T-helper 9 cell (primary cell): Measurements from ENCODE around the gene RNASE12.
"Not testable (repeated sequence)": the region's sequence is repeated elsewhere in the genome, so short reads cannot be mapped to it uniquely, and the experiment has no call there.

Experiments used
- DNase-seq: peaks from one replicate; pipeline ENCODE4 v3.0.0-alpha.2; 2020

Gene RNASE12

GRCh38 chr14:20613094-20614037, 22.2 kb upstream of the RNASE12 start:
- DNase-seq: peak; percentile 66

GRCh38 chr14:20612403-20612802, 21.2 kb upstream of the RNASE12 start:
- DNase-seq: no peak

GRCh38 chr14:20611277-20611676, 20.1 kb upstream of the RNASE12 start:
- no peak for DNase-seq

GRCh38 chr14:20610002-20610765, 19.0 kb upstream of the RNASE12 start:
- DNase-seq: peak; percentile 69

- peak; percentile 36 for DNase-seq
Observed at GRCh38 chr14:20609215-20610001, 18.2 kb upstream of the RNASE12 start.

GRCh38 chr14:20608383-20609110, 17.4 kb upstream of the RNASE12 start:
- DNase-seq: no peak

- no peak for DNase-seq
Observed at GRCh38 chr14:20607617-20608016, 16.4 kb upstream of the RNASE12 start.

- no peak for DNase-seq
Observed at GRCh38 chr14:20606902-20607242, 15.7 kb upstream of the RNASE12 start.

- DNase-seq: no peak
Observed at GRCh38 chr14:20606190-20606901, 15.2 kb upstream of the RNASE12 start.

GRCh38 chr14:20603813-20604690, 12.9 kb upstream of the RNASE12 start:
- DNase-seq: no peak

- no peak for DNase-seq
Observed at GRCh38 chr14:20602583-20602982, 11.4 kb upstream of the RNASE12 start.

- no peak for DNase-seq
Observed at GRCh38 chr14:20601522-20601921, 10.3 kb upstream of the RNASE12 start.

- no peak for DNase-seq
Observed at GRCh38 chr14:20597108-20597507, 5.9 kb upstream of the RNASE12 start.

GRCh38 chr14:20595726-20596125, 4.5 kb upstream of the RNASE12 start:
- not testable (repeated sequence) for DNase-seq

GRCh38 chr14:20592574-20592973, 1.4 kb upstream of the RNASE12 start:
- DNase-seq: no peak

GRCh38 chr14:20587489-20588154, 3.6 kb downstream of the RNASE12 start, which contains the start of gene RNASE11:
TSS of gene RNASE11 (minus strand) at chr14:20588001.
- no peak for DNase-seq

- no peak for DNase-seq
Observed at GRCh38 chr14:20583908-20584307, 7.3 kb downstream of the RNASE12 start.

- no peak for DNase-seq
Observed at GRCh38 chr14:20583142-20583541, 8.0 kb downstream of the RNASE12 start.

- DNase-seq: no peak
Observed at GRCh38 chr14:20580242-20580641, 10.9 kb downstream of the RNASE12 start.
